Measurements from ENCODE around the gene PLSCR3. TPM values are rescaled to one million over a fixed set of nuclear protein-coding genes. Genes with fewer than 3 reads are reported as not detected.

PLSCR3 gene
- total RNA-seq, 1 experiment from 2014 or later: 42.7 TPM

- no peak for TF ChIP-seq ZNF425 (CRISPR knock-in tag; conservative IDR thresholded peaks at IDR 0.05)
- no peak; the same call in 1 of the 2 replicates for TF ChIP-seq ZNF263 (CRISPR knock-in tag; IDR thresholded peaks at IDR 0.05; ENCODE audit: low read depth)
- 0 out of 2 replicates have a peak, but pooled peaks have one; percentile 11 for TF ChIP-seq IRF1 (CRISPR knock-in tag; IDR thresholded peaks at IDR 0.05)
- TF ChIP-seq HMGXB4 (CRISPR knock-in tag; IDR thresholded peaks at IDR 0.05): peak; percentile 100
- peak; percentile 99 for TF ChIP-seq ZBTB21 (CRISPR knock-in tag; IDR thresholded peaks at IDR 0.05; ENCODE audit: borderline replicate concordance)
- TF ChIP-seq SP1 (CRISPR knock-in tag; conservative IDR thresholded peaks at IDR 0.05): peak; percentile 79
- TF ChIP-seq TP53 (CRISPR knock-in tag; IDR thresholded peaks at IDR 0.05): peak; percentile 34; the same call in 1 of the 2 replicates
- no peak for TF ChIP-seq CDX4 (CRISPR knock-in tag; IDR thresholded peaks at IDR 0.05; ENCODE audit: borderline replicate concordance)
- TF ChIP-seq ESRRA (CRISPR knock-in tag; IDR thresholded peaks at IDR 0.05; ENCODE audit: borderline replicate concordance): no peak
- peak; percentile 31; the same call in 1 of the 2 replicates for TF ChIP-seq ZNF138 (CRISPR knock-in tag; conservative IDR thresholded peaks at IDR 0.05)
- TF ChIP-seq ZNF396 (CRISPR knock-in tag; IDR thresholded peaks at IDR 0.05; ENCODE audit: borderline replicate concordance): no peak
- no peak for TF ChIP-seq ATF1 (CRISPR knock-in tag; IDR thresholded peaks at IDR 0.05)
- TF ChIP-seq E2F4 (CRISPR knock-in tag; IDR thresholded peaks at IDR 0.05; ENCODE audit: borderline replicate concordance, low read depth): no peak
- TF ChIP-seq ATF6 (CRISPR knock-in tag; IDR thresholded peaks at IDR 0.05): no peak
These were observed 42.4 kb upstream of the PLSCR3 start (continued) for GRCh38 chr17:7436556-7437368.

Measured in WTC11 (cell line).